WTC11 (cell line): ENCODE results near the gene GLE1. TPM values are rescaled to one million over a fixed set of nuclear protein-coding genes. Genes with fewer than 3 reads are reported as not detected.

Experiments used
- ATAC-seq: fragments of 200-7000 bp; cut with Tn5 transposase; 2 replicates; pipeline ENCODE4 v1.10.0; 2021; ENCODE audit warnings: mild to moderate bottlenecking, moderate library complexity
- CTCF ChIA-PET: fragments of 300-600 bp; sonication (Branson Sonifier 250); formaldehyde crosslinking; loops from one replicate; lab custom pipeline; 2021; ENCODE audit warnings: antibody characterized with exemption; lab: Charles Lee
- POLR2A ChIA-PET: fragments of 350-600 bp; sonication (Branson Sonifier 250); formaldehyde crosslinking; loops from one replicate; lab custom pipeline; 2021; ENCODE audit warnings: antibody characterized with exemption; lab: Charles Lee
- DNase-seq: peaks from one replicate; pipeline ENCODE4 v3.0.0; 2021; ENCODE audit warnings: low spot score
- H3K27ac Mint-ChIP-seq: 2 replicates; pipeline ENCODE4 v1.8.0; 2021; ENCODE audit warnings: mixed read lengths
- H3K27me3 Mint-ChIP-seq: 2 replicates; pipeline ENCODE4 v1.8.0; 2021; ENCODE audit warnings: low read depth, mild to moderate bottlenecking, moderate library complexity, mixed read lengths
- H3K36me3 Mint-ChIP-seq: 2 replicates; pipeline ENCODE4 v1.8.0; 2021; ENCODE audit warnings: mixed read lengths
- H3K4me1 Mint-ChIP-seq: 2 replicates; pipeline ENCODE4 v1.8.0; 2022; ENCODE audit warnings: mixed read lengths
- H3K4me3 Mint-ChIP-seq: 2 replicates; pipeline ENCODE4 v1.8.0; 2021; ENCODE audit warnings: mild to moderate bottlenecking, moderate library complexity, mixed read lengths
- H3K9me3 Mint-ChIP-seq: 2 replicates; pipeline ENCODE4 v1.8.0; 2021; ENCODE audit warnings: mixed read lengths
- ATF1 ChIP-seq: sonication (generic); formaldehyde crosslinking; IDR thresholded peaks from 2 replicates; pipeline ENCODE4 v1.8.1; 2023; ENCODE audit warnings: mild to moderate bottlenecking, moderate library complexity, missing genetic modification reagents
- GABPB1 ChIP-seq: sonication (generic); formaldehyde crosslinking; IDR thresholded peaks from 2 replicates; pipeline ENCODE4 v1.8.1; 2023; ENCODE audit warnings: mild to moderate bottlenecking, missing genetic modification reagents
- GRHL2 ChIP-seq: fragments of 250-450 bp; sonication (Bioruptor Pico); IDR thresholded peaks from 2 replicates; pipeline ENCODE4 v1.8.0; 2022; ENCODE audit warnings: mild to moderate bottlenecking, moderate library complexity; ENCODE audit not compliant: insufficient replicate concordance, severe bottlenecking
- IRF2 ChIP-seq: sonication (generic); formaldehyde crosslinking; IDR thresholded peaks from 2 replicates; pipeline ENCODE4 v1.8.0; 2022; ENCODE audit warnings: low read depth, missing genetic modification reagents, borderline replicate concordance
- JUN ChIP-seq: sonication (generic); formaldehyde crosslinking; IDR thresholded peaks from 2 replicates; pipeline ENCODE4 v1.8.0; 2023; ENCODE audit warnings: mild to moderate bottlenecking, missing genetic modification reagents
- MYBL2 ChIP-seq: sonication (generic); formaldehyde crosslinking; IDR thresholded peaks from 2 replicates; pipeline ENCODE4 v1.8.1; 2023; ENCODE audit warnings: mild to moderate bottlenecking, moderate library complexity, missing genetic modification reagents
- NFATC4 ChIP-seq: fragments of 250-450 bp; sonication (Bioruptor Pico); IDR thresholded peaks from 2 replicates; pipeline ENCODE4 v1.9.0; 2021; ENCODE audit warnings: mild to moderate bottlenecking
- PRRX2 ChIP-seq: fragments of 250-450 bp; sonication (Bioruptor Pico); IDR thresholded peaks from 2 replicates; pipeline ENCODE4 v1.8.0; 2021; ENCODE audit warnings: mild to moderate bottlenecking
- SMAD3 ChIP-seq: sonication (generic); formaldehyde crosslinking; IDR thresholded peaks from 2 replicates; pipeline ENCODE4 v1.8.0; 2022; ENCODE audit warnings: missing genetic modification reagents, mild to moderate bottlenecking, borderline replicate concordance
- SMAD4 ChIP-seq: sonication (generic); formaldehyde crosslinking; IDR thresholded peaks from 2 replicates; pipeline ENCODE4 v1.8.0; 2022; ENCODE audit warnings: mild to moderate bottlenecking, missing genetic modification reagents
- SOX15 ChIP-seq: fragments of 250-450 bp; sonication (Bioruptor Pico); IDR thresholded peaks from 2 replicates; pipeline ENCODE4 v1.9.0; 2021; ENCODE audit warnings: mild to moderate bottlenecking
- SP1 ChIP-seq: sonication (generic); formaldehyde crosslinking; conservative IDR thresholded peaks from 2 replicates; pipeline ENCODE4 v1.8.1; 2022; ENCODE audit warnings: missing genetic modification reagents
- TEAD1 ChIP-seq: sonication (generic); formaldehyde crosslinking; IDR thresholded peaks from 2 replicates; pipeline ENCODE4 v1.8.0; 2022; ENCODE audit warnings: mild to moderate bottlenecking, missing genetic modification reagents
- ZNF232 ChIP-seq: sonication (generic); formaldehyde crosslinking; IDR thresholded peaks from 2 replicates; pipeline ENCODE4 v1.8.0; 2022; ENCODE audit warnings: mild to moderate bottlenecking, missing genetic modification reagents
- ZNF263 ChIP-seq: sonication (generic); formaldehyde crosslinking; IDR thresholded peaks from 2 replicates; pipeline ENCODE4 v1.8.1; 2022; ENCODE audit warnings: low read depth, mild to moderate bottlenecking, moderate library complexity, missing genetic modification reagents
- ZNF396 ChIP-seq: fragments of 250-450 bp; sonication (Bioruptor Pico); IDR thresholded peaks from 2 replicates; pipeline ENCODE4 v1.8.0; 2021; ENCODE audit warnings: mild to moderate bottlenecking, moderate library complexity, borderline replicate concordance
- ZNF671 ChIP-seq: fragments of 250-450 bp; sonication (Bioruptor Pico); IDR thresholded peaks from 2 replicates; pipeline ENCODE4 v1.8.0; 2021; ENCODE audit warnings: mild to moderate bottlenecking
- total RNA-seq: library from RNA; stranded (reverse); gene quantifications from 3 replicates; pipeline ENCODE4 v1.2.3, GENCODE V29; 2021
- TF ChIP-seq, protein P1 (sequence below): fragments of 250-450 bp; sonication (Bioruptor Pico); IDR thresholded peaks from 2 replicates; pipeline ENCODE4 v1.9.0; 2021; ENCODE audit warnings: mild to moderate bottlenecking, borderline replicate concordance
- TF ChIP-seq, protein P2 (sequence below): sonication (generic); formaldehyde crosslinking; IDR thresholded peaks from 2 replicates; pipeline ENCODE4 v1.8.0; 2022; ENCODE audit warnings: mild to moderate bottlenecking, missing genetic modification reagents
- TF ChIP-seq, protein P3 (sequence below): sonication (generic); formaldehyde crosslinking; IDR thresholded peaks from 2 replicates; pipeline ENCODE4 v1.8.0; 2022; ENCODE audit warnings: mild to moderate bottlenecking, missing genetic modification reagents
- TF ChIP-seq, protein P4 (sequence below): sonication (generic); formaldehyde crosslinking; IDR thresholded peaks from 2 replicates; pipeline ENCODE4 v1.8.0; 2023; ENCODE audit warnings: missing genetic modification reagents, mild to moderate bottlenecking, borderline replicate concordance

The GLE1 gene
- total RNA-seq, 1 experiment from 2014 or later = 19.7 TPM

DNA sequence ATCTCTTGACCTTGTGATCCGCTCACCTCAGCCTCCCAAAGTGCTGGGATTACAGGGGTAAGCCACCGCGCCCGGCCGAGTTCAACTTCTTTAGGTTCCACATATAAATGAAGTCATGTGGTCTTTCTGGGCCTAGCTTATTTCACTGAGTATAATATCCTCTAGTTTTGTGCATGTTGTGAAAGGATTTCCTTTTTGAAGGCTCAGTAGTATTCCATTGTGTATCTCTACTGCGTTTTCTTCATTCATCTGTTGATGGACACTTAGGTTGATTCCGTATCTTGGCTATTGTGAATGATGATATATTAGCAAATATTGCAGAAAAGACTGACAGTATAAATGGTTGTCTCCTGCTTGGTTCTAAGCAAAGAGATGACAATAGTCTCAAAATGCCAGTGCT is 28.7 kb upstream of the GLE1 start:
- Mint-ChIP-seq H3K4me3 (no peak overlapping the region), H3K36me3 (peaks cover 35% of the 10 kb centered on the region), H3K9me3 (peaks cover 5% of the 10 kb centered on the region), H3K4me1 (no peaks in the 10 kb centered on the region), H3K27ac (no peak overlapping the region), H3K27me3 (no peaks in the 10 kb centered on the region)
- no peak for ATAC-seq
- DNase-seq = no peak
- ChIA-PET POLR2A (no interaction called here), CTCF (no interaction called here)
- TF ChIP-seq, protein P1, sequence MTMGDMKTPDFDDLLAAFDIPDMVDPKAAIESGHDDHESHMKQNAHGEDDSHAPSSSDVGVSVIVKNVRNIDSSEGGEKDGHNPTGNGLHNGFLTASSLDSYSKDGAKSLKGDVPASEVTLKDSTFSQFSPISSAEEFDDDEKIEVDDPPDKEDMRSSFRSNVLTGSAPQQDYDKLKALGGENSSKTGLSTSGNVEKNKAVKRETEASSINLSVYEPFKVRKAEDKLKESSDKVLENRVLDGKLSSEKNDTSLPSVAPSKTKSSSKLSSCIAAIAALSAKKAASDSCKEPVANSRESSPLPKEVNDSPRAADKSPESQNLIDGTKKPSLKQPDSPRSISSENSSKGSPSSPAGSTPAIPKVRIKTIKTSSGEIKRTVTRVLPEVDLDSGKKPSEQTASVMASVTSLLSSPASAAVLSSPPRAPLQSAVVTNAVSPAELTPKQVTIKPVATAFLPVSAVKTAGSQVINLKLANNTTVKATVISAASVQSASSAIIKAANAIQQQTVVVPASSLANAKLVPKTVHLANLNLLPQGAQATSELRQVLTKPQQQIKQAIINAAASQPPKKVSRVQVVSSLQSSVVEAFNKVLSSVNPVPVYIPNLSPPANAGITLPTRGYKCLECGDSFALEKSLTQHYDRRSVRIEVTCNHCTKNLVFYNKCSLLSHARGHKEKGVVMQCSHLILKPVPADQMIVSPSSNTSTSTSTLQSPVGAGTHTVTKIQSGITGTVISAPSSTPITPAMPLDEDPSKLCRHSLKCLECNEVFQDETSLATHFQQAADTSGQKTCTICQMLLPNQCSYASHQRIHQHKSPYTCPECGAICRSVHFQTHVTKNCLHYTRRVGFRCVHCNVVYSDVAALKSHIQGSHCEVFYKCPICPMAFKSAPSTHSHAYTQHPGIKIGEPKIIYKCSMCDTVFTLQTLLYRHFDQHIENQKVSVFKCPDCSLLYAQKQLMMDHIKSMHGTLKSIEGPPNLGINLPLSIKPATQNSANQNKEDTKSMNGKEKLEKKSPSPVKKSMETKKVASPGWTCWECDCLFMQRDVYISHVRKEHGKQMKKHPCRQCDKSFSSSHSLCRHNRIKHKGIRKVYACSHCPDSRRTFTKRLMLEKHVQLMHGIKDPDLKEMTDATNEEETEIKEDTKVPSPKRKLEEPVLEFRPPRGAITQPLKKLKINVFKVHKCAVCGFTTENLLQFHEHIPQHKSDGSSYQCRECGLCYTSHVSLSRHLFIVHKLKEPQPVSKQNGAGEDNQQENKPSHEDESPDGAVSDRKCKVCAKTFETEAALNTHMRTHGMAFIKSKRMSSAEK (CRISPR knock-in tag) = no peak
- no peak for TF ChIP-seq ATF1
- no peak for TF ChIP-seq PRRX2
- no peak for TF ChIP-seq GABPB1 (CRISPR knock-in tag)
- no peak for TF ChIP-seq ZNF232 (CRISPR knock-in tag)
- no peak for TF ChIP-seq IRF2 (CRISPR knock-in tag)
- TF ChIP-seq ZNF263 (CRISPR knock-in tag) = no peak

DNA sequence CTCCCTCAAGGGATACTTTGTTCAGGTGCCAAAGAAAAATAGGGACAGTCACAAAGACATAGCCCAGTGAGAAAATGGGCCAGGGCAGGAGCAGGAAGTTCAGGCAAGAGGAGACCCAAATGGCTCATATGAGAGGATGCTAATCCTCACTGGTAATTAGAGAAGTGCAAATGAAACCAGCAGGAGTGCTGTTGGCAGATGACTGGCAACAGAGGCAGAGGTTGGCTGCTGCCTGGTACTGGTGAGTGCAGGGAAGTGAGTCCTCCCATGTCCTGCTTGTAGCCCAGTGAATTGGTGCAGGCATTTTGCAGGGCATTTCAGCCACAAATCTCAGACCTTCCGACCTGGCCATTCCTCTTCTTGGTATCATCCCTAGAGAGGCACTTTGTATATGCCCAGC is 25.3 kb upstream of the GLE1 start:
- TF ChIP-seq SMAD3 (CRISPR knock-in tag) (no peak), ZNF671 (CRISPR knock-in tag) (no peak), NFATC4 (CRISPR knock-in tag) (no peak), TEAD1 (CRISPR knock-in tag) (no peak)
- no peaks in the 10 kb centered on the region for H3K27me3 Mint-ChIP-seq
- H3K27ac Mint-ChIP-seq = peak overlapping the region; percentile 22; the same call in 1 of the 2 replicates
- ChIA-PET POLR2A (no interaction called here), CTCF (no interaction called here)
- peaks cover 5% of the 10 kb centered on the region for H3K9me3 Mint-ChIP-seq
- H3K4me1 Mint-ChIP-seq = no peaks in the 10 kb centered on the region
- peaks cover 48% of the 10 kb centered on the region for H3K36me3 Mint-ChIP-seq
- ATAC-seq (no peak), DNase-seq (no peak)
- H3K4me3 Mint-ChIP-seq = no peak overlapping the region

DNA sequence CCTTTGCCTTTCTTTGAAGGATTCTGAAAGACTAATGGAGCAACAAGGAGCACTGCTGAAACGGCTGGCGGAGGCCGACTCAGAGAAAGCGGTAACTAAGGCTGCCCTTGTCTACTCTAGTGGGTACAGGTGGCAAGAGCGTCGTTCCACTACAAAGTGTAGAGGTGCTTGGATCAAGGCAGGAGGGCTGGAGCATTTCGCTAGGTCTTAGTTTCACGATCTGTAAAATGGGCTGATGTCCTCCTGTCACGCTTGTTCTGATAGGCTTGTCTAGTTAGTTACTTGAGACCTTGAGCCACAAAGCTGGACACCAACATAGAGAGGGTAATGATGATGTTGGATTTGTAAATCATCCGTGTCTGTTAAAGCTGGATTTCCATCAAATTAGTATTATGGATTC is 23.0 kb upstream of the GLE1 start:
- DNase-seq (no peak), ATAC-seq (no peak)
- H3K4me3 Mint-ChIP-seq = no peak overlapping the region
- no peak for TF ChIP-seq SMAD4 (CRISPR knock-in tag)
- TF ChIP-seq TEAD1 (CRISPR knock-in tag) = no peak
- TF ChIP-seq SOX15 = no peak
- no peak for TF ChIP-seq MYBL2
- TF ChIP-seq ZNF396 (CRISPR knock-in tag) = no peak
- TF ChIP-seq, protein P2, sequence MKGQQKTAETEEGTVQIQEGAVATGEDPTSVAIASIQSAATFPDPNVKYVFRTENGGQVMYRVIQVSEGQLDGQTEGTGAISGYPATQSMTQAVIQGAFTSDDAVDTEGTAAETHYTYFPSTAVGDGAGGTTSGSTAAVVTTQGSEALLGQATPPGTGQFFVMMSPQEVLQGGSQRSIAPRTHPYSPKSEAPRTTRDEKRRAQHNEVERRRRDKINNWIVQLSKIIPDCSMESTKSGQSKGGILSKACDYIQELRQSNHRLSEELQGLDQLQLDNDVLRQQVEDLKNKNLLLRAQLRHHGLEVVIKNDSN (CRISPR knock-in tag) = no peak
- TF ChIP-seq, protein P3, sequence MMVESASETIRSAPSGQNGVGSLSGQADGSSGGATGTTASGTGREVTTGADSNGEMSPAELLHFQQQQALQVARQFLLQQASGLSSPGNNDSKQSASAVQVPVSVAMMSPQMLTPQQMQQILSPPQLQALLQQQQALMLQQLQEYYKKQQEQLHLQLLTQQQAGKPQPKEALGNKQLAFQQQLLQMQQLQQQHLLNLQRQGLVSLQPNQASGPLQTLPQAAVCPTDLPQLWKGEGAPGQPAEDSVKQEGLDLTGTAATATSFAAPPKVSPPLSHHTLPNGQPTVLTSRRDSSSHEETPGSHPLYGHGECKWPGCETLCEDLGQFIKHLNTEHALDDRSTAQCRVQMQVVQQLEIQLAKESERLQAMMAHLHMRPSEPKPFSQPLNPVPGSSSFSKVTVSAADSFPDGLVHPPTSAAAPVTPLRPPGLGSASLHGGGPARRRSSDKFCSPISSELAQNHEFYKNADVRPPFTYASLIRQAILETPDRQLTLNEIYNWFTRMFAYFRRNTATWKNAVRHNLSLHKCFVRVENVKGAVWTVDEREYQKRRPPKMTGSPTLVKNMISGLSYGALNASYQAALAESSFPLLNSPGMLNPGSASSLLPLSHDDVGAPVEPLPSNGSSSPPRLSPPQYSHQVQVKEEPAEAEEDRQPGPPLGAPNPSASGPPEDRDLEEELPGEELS (CRISPR knock-in tag) = no peak
- TF ChIP-seq, protein P4, sequence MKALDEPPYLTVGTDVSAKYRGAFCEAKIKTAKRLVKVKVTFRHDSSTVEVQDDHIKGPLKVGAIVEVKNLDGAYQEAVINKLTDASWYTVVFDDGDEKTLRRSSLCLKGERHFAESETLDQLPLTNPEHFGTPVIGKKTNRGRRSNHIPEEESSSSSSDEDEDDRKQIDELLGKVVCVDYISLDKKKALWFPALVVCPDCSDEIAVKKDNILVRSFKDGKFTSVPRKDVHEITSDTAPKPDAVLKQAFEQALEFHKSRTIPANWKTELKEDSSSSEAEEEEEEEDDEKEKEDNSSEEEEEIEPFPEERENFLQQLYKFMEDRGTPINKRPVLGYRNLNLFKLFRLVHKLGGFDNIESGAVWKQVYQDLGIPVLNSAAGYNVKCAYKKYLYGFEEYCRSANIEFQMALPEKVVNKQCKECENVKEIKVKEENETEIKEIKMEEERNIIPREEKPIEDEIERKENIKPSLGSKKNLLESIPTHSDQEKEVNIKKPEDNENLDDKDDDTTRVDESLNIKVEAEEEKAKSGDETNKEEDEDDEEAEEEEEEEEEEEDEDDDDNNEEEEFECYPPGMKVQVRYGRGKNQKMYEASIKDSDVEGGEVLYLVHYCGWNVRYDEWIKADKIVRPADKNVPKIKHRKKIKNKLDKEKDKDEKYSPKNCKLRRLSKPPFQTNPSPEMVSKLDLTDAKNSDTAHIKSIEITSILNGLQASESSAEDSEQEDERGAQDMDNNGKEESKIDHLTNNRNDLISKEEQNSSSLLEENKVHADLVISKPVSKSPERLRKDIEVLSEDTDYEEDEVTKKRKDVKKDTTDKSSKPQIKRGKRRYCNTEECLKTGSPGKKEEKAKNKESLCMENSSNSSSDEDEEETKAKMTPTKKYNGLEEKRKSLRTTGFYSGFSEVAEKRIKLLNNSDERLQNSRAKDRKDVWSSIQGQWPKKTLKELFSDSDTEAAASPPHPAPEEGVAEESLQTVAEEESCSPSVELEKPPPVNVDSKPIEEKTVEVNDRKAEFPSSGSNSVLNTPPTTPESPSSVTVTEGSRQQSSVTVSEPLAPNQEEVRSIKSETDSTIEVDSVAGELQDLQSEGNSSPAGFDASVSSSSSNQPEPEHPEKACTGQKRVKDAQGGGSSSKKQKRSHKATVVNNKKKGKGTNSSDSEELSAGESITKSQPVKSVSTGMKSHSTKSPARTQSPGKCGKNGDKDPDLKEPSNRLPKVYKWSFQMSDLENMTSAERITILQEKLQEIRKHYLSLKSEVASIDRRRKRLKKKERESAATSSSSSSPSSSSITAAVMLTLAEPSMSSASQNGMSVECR (CRISPR knock-in tag) = no peak
- no peak for TF ChIP-seq SP1 (CRISPR knock-in tag)
- TF ChIP-seq JUN = no peak
- no peak for TF ChIP-seq GRHL2
- H3K9me3 Mint-ChIP-seq = no peaks in the 10 kb centered on the region
- CTCF ChIA-PET = interaction anchor here (1.0 kb wide), 1 partner anchor 43 kb away, joined by 5 read pairs; no protein-coding TSS in a partner anchor
- no peaks in the 10 kb centered on the region for H3K4me1 Mint-ChIP-seq
- H3K27ac Mint-ChIP-seq = no peak overlapping the region
- no peaks in the 10 kb centered on the region for H3K27me3 Mint-ChIP-seq
- peaks cover 41% of the 10 kb centered on the region for H3K36me3 Mint-ChIP-seq
- POLR2A ChIA-PET = no interaction called here
